NCI-H1436 (cell line): ENCODE data around the gene LPIN2.
"Not testable (repeated sequence)": the region's sequence is repeated elsewhere in the genome, so short reads cannot be mapped to it uniquely, and the experiment has no call there.

Experiments
- DNase-seq: peaks from one replicate; lab custom pipeline; 2025; lab: John Stamatoyannopoulos, UW

The LPIN2 gene

GRCh38 chr18:3013024-3013804 lies at the start of gene LPIN2:
Gene LPIN2 (minus strand): TSS chr18:3013144. CDS start chr18:2960840, 52,304 bp downstream.
- peak; percentile 90 for DNase-seq

DNA sequence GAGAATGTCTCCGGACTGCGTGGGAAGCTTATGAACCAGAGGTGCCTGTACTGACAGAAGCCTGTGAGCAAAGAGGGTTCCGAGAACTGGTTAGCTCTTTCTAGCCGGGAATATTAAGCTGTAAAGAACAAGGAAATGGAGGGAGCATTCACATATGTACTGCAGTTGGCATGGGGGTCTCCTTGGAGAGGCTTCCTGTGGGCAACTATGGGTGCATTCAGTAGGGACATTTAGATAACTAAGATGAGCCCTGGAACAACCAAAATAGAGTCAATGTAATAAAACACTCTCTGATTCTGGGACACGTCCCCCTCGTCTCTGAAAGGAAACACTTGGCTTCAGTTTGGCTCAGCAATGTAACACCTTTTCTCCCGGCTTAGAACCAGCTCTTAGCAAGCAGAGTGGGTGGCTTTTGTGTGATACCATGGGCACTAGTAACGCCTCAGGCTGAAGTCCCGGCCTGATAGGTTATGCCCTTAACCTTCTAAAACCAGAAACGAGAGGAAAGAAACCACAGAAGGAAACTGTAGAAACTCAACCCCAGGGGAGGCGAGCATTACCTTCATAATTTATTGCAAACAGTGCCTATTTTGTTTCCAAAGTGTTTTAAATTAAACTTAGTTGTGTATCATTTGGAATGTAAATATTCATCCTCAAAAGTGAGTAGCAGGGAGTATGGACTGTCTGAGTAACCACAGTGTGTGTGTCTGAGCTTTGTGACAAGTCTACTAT lies 48.8 kb upstream of the LPIN2 start:
- DNase-seq = no peak

- no peak for DNase-seq
Observed at GRCh38 chr18:3060667-3061580, 48.0 kb upstream of the LPIN2 start.

DNA sequence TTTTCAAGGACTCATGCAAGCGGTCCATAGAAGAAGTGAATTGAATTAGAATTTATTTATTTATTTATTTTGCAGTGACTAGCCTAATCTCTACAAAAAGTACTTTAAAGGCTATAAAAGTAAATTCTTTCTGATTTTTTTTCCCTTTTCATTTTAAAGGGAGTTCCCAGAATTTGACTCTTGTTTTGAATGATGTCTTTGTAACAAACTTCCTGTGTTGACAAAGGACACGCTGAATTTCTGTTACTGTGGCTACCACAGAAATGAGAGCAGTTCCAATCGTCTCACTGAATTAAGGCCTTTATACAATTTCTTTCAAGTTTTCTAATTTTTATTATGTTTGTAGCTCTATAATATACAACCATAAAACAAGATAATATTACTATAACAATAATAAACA lies 46.3 kb upstream of the LPIN2 start:
- no peak for DNase-seq

DNA sequence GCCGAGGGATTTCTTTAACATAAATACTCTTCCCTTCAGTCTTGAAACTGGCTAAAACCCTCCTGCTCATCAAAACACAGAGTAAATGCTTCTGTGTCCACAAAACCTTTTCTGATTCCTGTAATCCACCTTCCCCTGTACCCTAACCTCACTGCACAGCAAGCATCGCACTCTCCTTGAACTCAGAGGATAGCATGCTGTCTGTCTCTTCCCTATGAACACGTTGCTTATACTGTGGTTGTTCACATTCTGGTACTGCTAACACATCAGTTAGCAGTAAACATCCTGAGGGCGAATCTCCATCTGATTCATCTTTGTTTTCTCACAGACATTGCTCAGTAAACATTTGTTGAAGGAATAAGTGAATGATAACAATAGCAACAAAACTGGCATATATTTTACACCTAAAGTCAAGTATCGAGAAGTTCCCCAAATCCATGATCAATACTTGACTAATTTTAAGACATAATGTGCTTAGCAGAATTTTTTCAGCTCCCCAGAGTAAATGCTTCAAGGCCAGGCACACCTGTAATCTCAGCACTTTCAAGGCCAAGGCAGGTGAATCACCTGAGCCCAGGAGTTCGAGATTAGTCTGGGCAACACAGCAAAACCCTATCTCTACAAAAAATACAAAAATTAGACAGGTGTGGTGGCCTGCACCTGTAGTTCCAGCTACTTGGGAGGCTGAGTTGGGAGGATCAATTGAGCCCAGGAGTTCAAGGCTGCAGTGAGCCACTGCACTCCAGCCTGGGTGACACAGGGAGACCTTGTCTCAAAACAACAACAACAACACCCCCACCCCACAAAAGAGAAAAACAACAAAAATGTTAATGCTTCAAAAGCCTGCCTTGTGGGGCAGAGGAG lies 45.6 kb upstream of the LPIN2 start:
- no peak for DNase-seq

DNA sequence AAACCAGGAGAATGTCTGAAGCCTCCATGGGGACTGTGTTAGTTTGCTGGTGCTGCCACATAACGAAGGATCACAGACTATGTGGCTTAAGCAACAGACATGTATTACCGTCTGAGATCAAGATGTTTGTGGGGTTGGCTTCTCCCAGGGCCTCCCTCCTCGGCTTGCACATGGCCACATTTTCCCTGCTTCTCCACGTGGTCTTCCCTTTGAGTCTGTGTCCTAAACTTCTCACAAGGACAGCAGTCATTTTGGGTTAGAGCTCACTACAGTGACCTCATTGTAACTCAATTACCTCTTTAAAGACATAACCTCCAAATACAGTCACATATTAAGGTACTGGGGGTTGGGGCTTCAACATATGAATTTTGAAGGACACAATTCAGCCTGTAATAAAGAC lies 44.6 kb upstream of the LPIN2 start:
- no peak for DNase-seq

- DNase-seq = no peak
Observed at GRCh38 chr18:3056311-3056710, 43.4 kb upstream of the LPIN2 start.

DNA sequence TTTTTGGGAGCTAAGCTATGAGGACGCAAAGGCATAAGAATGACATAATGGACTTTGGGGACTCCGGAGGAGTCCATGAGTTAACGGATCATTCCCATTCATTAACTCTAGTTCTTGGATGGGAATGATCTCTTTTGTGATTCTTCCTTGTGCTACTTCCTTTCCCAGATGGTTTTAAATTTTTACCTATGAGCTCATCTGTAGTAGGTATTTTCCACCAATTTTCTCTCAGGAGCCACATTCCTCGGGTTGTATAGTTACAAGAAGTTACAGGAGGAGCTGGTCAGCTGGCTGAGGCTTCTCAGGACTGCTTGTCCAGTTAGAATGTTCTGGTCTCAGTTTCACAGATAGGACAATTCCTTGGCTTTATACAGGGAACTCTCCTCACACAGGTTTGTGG lies 42.9 kb upstream of the LPIN2 start:
- no peak for DNase-seq

DNA sequence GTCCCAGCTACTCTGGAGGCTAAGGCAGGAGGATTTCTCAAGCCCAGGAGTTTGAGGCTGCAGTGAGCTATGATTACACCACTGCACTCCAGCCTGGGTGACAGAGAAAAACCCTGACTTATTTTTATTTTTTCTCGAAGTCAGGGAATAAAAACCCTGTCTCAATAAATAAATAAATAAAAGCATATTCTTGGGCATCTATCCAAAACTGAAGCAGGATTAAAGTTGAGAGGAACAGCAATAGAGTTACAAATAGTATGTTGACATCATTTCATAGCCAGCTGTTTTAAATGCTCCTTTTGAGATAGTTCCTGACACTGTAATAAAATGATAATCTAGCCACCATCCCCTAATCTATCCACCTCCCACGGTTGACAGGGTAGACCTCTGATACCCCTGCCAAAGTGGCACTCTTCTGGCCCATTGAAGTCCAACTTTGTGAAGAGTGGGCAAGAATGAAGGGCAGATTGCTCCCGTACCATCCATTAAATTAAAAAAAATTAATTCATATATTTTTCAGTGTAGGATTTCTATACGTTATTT lies 42.3 kb upstream of the LPIN2 start:
- DNase-seq = no peak

- DNase-seq = no peak
Observed at GRCh38 chr18:3054780-3055179, 41.8 kb upstream of the LPIN2 start.

DNA sequence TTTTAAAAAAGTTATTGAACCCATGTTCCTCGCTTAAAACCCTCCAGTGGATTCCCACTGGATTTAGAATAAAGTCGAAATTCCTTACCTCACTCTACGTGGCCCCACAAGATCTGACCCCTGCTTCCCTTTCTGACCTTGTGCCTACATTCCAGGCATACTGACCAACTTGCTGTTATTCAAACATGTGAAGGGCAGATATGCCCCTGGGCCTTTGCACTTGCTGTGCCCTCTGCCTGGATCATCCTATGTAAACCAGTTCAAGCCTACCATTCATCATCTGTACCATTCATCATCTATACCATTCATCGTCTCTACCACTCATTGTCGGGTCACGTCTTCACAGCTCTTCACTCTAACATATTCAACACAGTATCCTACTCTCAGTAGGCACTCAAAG lies 41.3 kb upstream of the LPIN2 start:
- DNase-seq = no peak

DNA sequence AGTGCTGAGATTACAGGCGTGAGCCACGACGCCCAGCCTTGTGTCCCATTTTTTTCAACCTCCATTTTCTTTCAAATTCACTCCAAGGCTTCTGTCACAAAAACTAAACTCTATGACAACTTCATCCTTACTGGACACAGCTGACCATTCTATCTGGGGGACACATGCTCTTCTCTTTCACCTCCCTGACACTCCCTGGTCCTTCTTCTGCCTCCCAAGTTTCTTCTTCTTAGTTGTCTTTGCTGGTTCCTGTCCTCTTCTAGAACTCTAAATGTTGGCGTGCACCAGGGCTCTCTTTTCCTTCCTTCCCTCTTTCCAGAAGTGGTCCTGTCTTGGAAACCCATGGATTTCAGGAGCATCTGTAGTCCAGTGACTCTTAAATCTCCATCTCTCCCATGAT lies 40.1 kb upstream of the LPIN2 start:
- DNase-seq = no peak

DNA sequence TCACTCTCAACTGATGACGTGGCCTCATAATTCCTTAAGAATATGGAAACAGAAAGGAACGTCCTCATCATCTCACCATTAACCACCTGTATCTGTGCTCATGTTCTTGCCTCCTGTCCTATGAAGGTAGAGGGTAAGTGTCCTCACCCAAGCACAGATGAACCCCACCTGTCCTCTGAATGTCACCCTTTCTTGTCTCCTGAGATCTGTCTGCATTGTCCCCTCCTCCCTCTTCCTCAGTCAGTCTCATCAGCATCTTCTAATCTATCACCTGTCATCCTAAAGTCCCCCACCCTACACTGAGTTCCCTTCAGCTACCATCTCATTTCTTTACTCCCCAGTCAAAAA lies 39.4 kb upstream of the LPIN2 start:
- no peak for DNase-seq

DNA sequence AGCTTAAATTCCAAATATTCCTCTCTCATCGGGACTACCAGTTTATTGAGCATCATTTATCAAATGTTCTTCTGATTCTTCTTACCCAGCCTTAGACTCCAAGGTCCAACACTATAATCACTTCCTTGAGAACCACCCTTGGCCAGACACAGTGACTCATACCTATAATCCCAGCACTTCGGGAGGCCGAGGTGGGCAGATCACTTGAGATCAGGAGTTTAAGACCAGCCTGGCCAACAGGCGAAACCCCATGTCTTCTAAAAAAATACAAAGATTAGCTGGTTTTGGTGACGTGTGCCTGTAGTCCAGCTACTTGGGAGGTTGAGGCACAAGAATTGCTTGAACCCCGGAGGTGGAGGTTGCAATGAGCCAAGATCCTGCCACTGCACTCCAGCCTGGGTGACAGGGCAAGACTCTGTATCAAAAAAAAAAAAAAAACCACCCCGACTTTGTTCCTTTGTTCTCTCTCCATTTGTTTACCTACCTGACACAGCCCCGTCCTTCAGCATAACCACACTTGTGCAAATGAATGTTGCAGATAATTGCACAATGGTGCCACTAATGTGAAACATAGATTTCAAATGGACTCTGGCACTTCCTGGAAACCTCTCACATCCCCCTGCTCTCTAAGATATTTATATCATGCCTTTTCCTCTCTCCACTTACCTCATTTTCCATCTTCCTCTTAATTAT lies 38.9 kb upstream of the LPIN2 start:
- no peak for DNase-seq

- not testable (repeated sequence) for DNase-seq
Observed at GRCh38 chr18:3049897-3050454, 37.0 kb upstream of the LPIN2 start.

- no peak for DNase-seq
Observed at GRCh38 chr18:3048820-3049349, 35.9 kb upstream of the LPIN2 start.

- no peak for DNase-seq
Observed at GRCh38 chr18:3048121-3048520, 35.2 kb upstream of the LPIN2 start.

- no peak for DNase-seq
Observed at GRCh38 chr18:3046216-3046808, 33.4 kb upstream of the LPIN2 start.

- no peak for DNase-seq
Observed at GRCh38 chr18:3044931-3045698, 32.2 kb upstream of the LPIN2 start.
